NT2/D1 (cell line): ENCODE data around the gene RTN4RL2.

Experiments
- SUZ12 ChIP-seq: IDR thresholded peaks from 2 replicates; pipeline ENCODE4 v1.6.1; 2011; ENCODE audit not compliant: insufficient read length, insufficient read depth; ENCODE audit errors: extremely low read depth
- YY1 ChIP-seq: IDR thresholded peaks from 2 replicates; pipeline ENCODE4 v1.6.1; 2011; ENCODE audit not compliant: insufficient read length, insufficient read depth
- ZNF274 ChIP-seq: IDR thresholded peaks from 2 replicates; pipeline ENCODE4 v1.6.1; 2011; ENCODE audit warnings: mild to moderate bottlenecking, low read depth, low read length

GRCh38 chr11:57501953-57502352 is 41.6 kb downstream of the RTN4RL2 start:
- TF ChIP-seq ZNF274 (no peak), YY1 (no peak), SUZ12 (no peak)
